ENCODE measurements around the gene RNF183.
"Not testable (repeated sequence)": the region's sequence is repeated elsewhere in the genome, so short reads cannot be mapped to it uniquely, and the experiment has no call there.

Gene RNF183

GRCh38 chr9:113298311-113298710 lies 4.9 kb downstream of the RNF183 start:
- no peak for DNase-seq
- Histone ChIP-seq H3K27ac (no peak overlapping the region), H3K27me3 (replicated peaks) (no peaks in the 10 kb centered on the region), H3K36me3 (replicated peaks) (peaks cover 5% of the 10 kb centered on the region), H3K4me3 (ENCODE audit: low read depth, low read length) (no peak overlapping the region)
- no peak for TF ChIP-seq CTCF (IDR thresholded peaks at IDR 0.05; ENCODE audit: low read depth, low read length, missing control alignments)
- in situ Hi-C loops (cut with HindIII; ENCODE audit: low pct_ligation_motif_present, low sequenced_read_pairs) = no loop called here

- H3K27ac ChIP-seq = no peak overlapping the region
- in situ Hi-C loops (cut with HindIII; ENCODE audit: low pct_ligation_motif_present, low sequenced_read_pairs) = no loop called here
- H3K27me3 ChIP-seq (replicated peaks) = no peaks in the 10 kb centered on the region
- no peak for TF ChIP-seq CTCF (IDR thresholded peaks at IDR 0.05; ENCODE audit: low read depth, low read length, missing control alignments)
- peaks cover 18% of the 10 kb centered on the region for H3K36me3 ChIP-seq (replicated peaks)
- no peak overlapping the region for H3K4me3 ChIP-seq (ENCODE audit: low read depth, low read length)
- DNase-seq = no peak
These were observed 6.2 kb downstream of the RNF183 start for GRCh38 chr9:113296796-113297558.

GRCh38 chr9:113296247-113296646 lies 6.9 kb downstream of the RNF183 start:
- DNase-seq; H3K4me3 ChIP-seq (ENCODE audit: low read depth, low read length); in situ Hi-C loops (cut with HindIII; ENCODE audit: low pct_ligation_motif_present, low sequenced_read_pairs); H3K27me3 ChIP-seq (replicated peaks); H3K27ac ChIP-seq: not testable (repeated sequence)
- H3K36me3 ChIP-seq (replicated peaks) = peaks cover 26% of the 10 kb centered on the region

- Histone ChIP-seq H3K27me3 (replicated peaks) (no peaks in the 10 kb centered on the region), H3K27ac (no peak overlapping the region), H3K4me3 (ENCODE audit: low read depth, low read length) (no peak overlapping the region), H3K36me3 (replicated peaks) (peaks cover 50% of the 10 kb centered on the region)
- DNase-seq = no peak
- in situ Hi-C loops (cut with HindIII; ENCODE audit: low pct_ligation_motif_present, low sequenced_read_pairs) = no loop called here
- no peak for TF ChIP-seq CTCF (IDR thresholded peaks at IDR 0.05; ENCODE audit: low read depth, low read length, missing control alignments)
These were observed 9.8 kb downstream of the RNF183 start for GRCh38 chr9:113293285-113293878.

- H3K36me3 ChIP-seq (replicated peaks) = peaks cover 75% of the 10 kb centered on the region
- in situ Hi-C loops (cut with HindIII; ENCODE audit: low pct_ligation_motif_present, low sequenced_read_pairs) = no loop called here
These were observed 13.0 kb downstream of the RNF183 start for GRCh38 chr9:113290052-113290607.

More at GRCh38 chr9:113290052-113290607, 13.0 kb downstream of the RNF183 start:
- no peak for DNase-seq
- no peak for TF ChIP-seq CTCF (IDR thresholded peaks at IDR 0.05; ENCODE audit: low read depth, low read length, missing control alignments)
- Histone ChIP-seq H3K27me3 (replicated peaks) (no peaks in the 10 kb centered on the region), H3K27ac (no peak overlapping the region), H3K4me3 (ENCODE audit: low read depth, low read length) (no peak overlapping the region)
